ENCODE data around the gene PTGR3.

DNA sequence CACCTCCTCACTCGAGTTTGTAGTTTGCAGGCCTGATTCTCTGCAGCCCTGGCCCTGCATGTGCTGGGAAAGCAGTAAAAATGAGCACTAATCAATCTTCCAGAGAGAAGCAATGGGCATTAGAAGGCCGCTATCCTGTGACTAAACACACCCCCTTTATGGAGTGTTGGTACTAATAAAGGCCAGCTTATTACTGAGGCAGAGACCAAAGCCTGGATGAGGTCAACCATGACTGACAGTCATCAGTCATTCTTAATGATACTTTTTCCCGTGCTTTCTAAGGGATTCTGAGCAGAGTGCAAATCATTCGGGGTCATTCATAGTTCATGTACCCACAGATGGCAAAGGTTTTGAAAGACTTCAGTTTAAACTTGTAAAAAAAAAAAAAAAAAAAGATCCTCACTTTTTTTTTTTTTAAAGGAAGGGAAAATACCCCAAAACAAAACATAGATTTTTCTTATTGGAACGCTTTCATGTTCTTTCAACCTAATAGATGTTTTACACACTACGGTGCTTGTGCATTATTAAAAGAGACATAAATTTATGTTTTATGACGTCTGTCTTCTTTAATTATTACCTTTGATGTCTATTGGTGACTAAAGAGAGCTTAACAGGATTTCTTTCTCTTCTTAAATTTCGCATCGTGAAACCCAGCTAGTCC, 14.9 kb upstream of the PTGR3 start:
- TF ChIP-seq, protein P1, sequence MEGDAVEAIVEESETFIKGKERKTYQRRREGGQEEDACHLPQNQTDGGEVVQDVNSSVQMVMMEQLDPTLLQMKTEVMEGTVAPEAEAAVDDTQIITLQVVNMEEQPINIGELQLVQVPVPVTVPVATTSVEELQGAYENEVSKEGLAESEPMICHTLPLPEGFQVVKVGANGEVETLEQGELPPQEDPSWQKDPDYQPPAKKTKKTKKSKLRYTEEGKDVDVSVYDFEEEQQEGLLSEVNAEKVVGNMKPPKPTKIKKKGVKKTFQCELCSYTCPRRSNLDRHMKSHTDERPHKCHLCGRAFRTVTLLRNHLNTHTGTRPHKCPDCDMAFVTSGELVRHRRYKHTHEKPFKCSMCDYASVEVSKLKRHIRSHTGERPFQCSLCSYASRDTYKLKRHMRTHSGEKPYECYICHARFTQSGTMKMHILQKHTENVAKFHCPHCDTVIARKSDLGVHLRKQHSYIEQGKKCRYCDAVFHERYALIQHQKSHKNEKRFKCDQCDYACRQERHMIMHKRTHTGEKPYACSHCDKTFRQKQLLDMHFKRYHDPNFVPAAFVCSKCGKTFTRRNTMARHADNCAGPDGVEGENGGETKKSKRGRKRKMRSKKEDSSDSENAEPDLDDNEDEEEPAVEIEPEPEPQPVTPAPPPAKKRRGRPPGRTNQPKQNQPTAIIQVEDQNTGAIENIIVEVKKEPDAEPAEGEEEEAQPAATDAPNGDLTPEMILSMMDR (IDR thresholded peaks at IDR 0.05; ENCODE audit: borderline replicate concordance, extremely low read depth, low read length, poor library complexity, severe bottlenecking) = no peak
- no peak for TF ChIP-seq EZH2 (IDR thresholded peaks at IDR 0.05; ENCODE audit: borderline replicate concordance, low read depth, low read length, severe bottlenecking)
